Measurements from ENCODE around the gene RPUSD2. TPM values are rescaled to one million over a fixed set of nuclear protein-coding genes. Genes with fewer than 3 reads are reported as not detected.

The RPUSD2 gene
- total RNA-seq (10 to 100 TPM in 2 of 4 donors, 1 to 10 TPM in 2; 8.3 to 13.3 (median 10.0) TPM), polyA plus RNA-seq (10 to 100 TPM in 1 of 3 donors, 1 to 10 TPM in 2; 4.6 to 10.8 (median 6.0) TPM)

DNA sequence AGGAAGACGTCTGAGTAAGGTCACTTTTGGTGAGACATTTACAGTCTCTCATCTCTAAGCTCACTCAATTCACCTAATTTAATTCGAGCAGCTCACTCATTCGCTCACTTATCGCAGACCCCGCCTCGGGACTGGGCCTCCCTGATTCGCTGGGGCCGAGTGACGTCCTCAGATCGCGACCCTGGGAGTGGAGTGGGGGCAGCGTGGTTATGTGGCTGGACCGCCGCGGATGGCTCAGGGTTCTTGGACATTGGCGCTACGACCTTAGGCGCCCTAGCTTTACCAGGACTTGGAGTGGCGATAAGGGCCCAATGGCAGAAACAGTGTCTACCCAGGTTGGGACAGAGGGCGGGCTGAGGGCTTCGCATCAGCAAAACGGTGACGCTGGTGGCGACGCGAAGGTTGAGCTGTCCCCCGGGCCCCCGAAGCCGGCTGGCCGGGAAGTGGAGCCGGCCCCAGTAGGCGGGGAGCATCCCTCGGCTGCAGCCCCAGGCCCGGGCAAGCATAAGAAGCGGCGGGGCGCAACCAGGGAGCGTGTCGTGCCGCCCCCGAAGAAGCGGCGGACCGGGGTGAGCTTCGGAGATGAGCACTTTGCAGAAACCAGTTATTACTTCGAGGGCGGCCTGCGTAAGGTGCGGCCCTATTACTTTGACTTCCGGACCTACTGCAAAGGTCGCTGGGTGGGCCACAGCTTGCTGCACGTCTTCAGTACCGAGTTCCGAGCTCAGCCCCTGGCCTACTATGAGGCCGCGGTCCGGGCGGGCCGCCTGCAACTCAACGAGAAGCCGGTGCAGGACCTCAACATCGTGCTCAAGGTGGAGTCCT, at the start of gene RPUSD2:
Gene RPUSD2, plus strand, starts transcription at position 171 of the 825 bp plus-strand sequence. Its CDS starts 39 bp downstream, at position 210.
- H3K36me3 ChIP-seq: peaks cover 0 to 29% (median 9%) of the 10 kb centered on the region in 4 donors
- intact Hi-C loops (cut with DNase I): loop anchor here (2.0 to 10.0 kb wide), 4 partner anchors 23 to 185 kb away; partner anchors contain the start of genes BAHD1, CHST14 and RMDN3
- H3K9me3 ChIP-seq: no peaks in the 10 kb centered on the region
- H3K4me1 ChIP-seq: peaks cover 0 to 25% (median 16%) of the 10 kb centered on the region in 4 donors
- peak; percentile 96 for DNase-seq
- peak within 1 kb of the TSS; percentile 63 to 88 (median 74) for H3K4me3 ChIP-seq
- WGBS, 2 donors: 0% methylated on average over 62 of the region's 62 CpGs
- H3K27me3 ChIP-seq: no peaks in the 10 kb centered on the region
- H3K27ac ChIP-seq: peak within 1 kb of the TSS; percentile 72 to 86 (median 82)
- TF ChIP-seq EP300 (IDR thresholded peaks at IDR 0.05): no peak
- peak; percentile 91 to 98 (median 96) for TF ChIP-seq POLR2AphosphoS5 (IDR thresholded peaks at IDR 0.05)
- peak; percentile 76 to 81 for TF ChIP-seq POLR2A (IDR thresholded peaks at IDR 0.05)

GRCh38 chr15:40523611-40524010, 45.5 kb upstream of the RPUSD2 start:
- TF ChIP-seq EP300 (IDR thresholded peaks at IDR 0.05): no peak
- no peak for TF ChIP-seq POLR2A (IDR thresholded peaks at IDR 0.05)
- TF ChIP-seq, protein P1, sequence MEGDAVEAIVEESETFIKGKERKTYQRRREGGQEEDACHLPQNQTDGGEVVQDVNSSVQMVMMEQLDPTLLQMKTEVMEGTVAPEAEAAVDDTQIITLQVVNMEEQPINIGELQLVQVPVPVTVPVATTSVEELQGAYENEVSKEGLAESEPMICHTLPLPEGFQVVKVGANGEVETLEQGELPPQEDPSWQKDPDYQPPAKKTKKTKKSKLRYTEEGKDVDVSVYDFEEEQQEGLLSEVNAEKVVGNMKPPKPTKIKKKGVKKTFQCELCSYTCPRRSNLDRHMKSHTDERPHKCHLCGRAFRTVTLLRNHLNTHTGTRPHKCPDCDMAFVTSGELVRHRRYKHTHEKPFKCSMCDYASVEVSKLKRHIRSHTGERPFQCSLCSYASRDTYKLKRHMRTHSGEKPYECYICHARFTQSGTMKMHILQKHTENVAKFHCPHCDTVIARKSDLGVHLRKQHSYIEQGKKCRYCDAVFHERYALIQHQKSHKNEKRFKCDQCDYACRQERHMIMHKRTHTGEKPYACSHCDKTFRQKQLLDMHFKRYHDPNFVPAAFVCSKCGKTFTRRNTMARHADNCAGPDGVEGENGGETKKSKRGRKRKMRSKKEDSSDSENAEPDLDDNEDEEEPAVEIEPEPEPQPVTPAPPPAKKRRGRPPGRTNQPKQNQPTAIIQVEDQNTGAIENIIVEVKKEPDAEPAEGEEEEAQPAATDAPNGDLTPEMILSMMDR (IDR thresholded peaks at IDR 0.05): no peak
- no peak for TF ChIP-seq POLR2AphosphoS5 (IDR thresholded peaks at IDR 0.05)
- Histone ChIP-seq H3K36me3 (no peaks in the 10 kb centered on the region), H3K27ac (no peak overlapping the region), H3K27me3 (no peaks in the 10 kb centered on the region), H3K4me1 (no peaks in the 10 kb centered on the region), H3K9me3 (no peaks in the 10 kb centered on the region), H3K4me3 (no peak overlapping the region)
- intact Hi-C loops (cut with DNase I): no loop called here
- no peak for DNase-seq

DNA sequence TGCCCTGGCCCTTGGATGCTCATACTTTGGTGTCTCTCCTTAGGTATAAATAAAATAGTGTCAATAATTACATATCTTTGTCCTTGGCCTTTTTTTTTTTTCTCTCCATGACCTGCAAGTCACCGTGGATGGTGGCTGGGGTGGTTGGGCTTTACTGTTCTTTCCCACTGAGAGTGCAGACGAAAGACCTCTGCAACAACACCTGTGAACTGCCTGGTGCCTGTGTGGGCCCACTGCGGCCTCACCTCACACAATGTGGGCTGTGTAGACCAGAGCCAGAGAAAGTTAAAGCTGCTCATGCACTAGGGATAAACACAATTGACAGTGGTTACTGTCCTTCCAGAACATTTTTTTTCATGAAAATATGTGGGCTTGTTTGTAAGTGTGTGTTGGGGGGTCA, 43.2 kb upstream of the RPUSD2 start:
- Histone ChIP-seq H3K36me3 (no peaks in the 10 kb centered on the region), H3K4me1 (no peaks in the 10 kb centered on the region), H3K27me3 (no peaks in the 10 kb centered on the region), H3K9me3 (no peaks in the 10 kb centered on the region), H3K4me3 (no peak overlapping the region), H3K27ac (no peak overlapping the region)
- TF ChIP-seq EP300 (IDR thresholded peaks at IDR 0.05) (no peak), POLR2A (IDR thresholded peaks at IDR 0.05) (no peak), POLR2AphosphoS5 (IDR thresholded peaks at IDR 0.05) (no peak)
- TF ChIP-seq, protein P1 (IDR thresholded peaks at IDR 0.05): no peak
- WGBS, 2 donors: 96 to 97% methylated on average over 3 of the region's 3 CpGs
- no peak for DNase-seq
- intact Hi-C loops (cut with DNase I): no loop called here

GRCh38 chr15:40528801-40529200, 40.3 kb upstream of the RPUSD2 start:
- H3K4me3 ChIP-seq: no peak overlapping the region
- H3K36me3 ChIP-seq: no peaks in the 10 kb centered on the region
- TF ChIP-seq POLR2A (IDR thresholded peaks at IDR 0.05) (no peak), EP300 (IDR thresholded peaks at IDR 0.05) (no peak)
- no peak overlapping the region for H3K27ac ChIP-seq
- H3K4me1 ChIP-seq: no peaks in the 10 kb centered on the region
- no peaks in the 10 kb centered on the region for H3K9me3 ChIP-seq
- H3K27me3 ChIP-seq: no peaks in the 10 kb centered on the region
- 93% methylated on average over 6 of the region's 6 CpGs for WGBS, 2 donors
- no peak for DNase-seq
- intact Hi-C loops (cut with DNase I): no loop called here

DNA sequence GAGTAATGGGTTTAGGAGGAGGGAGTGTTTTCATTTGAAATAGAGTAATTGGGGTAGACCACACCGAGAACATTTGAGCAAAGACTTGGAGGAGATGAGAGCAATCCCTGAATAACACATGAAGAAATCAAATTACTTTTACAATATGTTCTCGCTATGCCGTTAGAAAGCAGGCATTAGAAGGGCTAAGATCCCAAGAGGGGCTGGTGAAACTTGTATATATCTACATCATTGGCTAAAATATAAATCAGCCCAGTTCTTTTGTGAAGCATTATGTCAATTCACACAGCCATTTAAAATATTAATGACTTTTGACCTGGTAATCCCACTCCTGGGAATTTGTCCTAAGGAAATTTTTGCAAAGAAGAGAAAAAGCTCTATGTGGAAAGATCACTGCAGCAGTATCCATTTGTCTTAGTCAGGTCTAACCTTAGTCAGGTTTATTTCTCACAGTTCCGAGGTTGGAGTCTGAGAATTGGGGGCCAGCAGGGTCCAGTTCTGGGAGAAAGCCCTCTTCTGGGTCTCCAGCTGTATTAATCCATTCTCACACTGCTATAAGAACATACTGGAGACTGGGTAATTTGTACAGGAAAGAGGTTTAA, 35.2 kb upstream of the RPUSD2 start:
- Histone ChIP-seq H3K27me3 (no peaks in the 10 kb centered on the region), H3K36me3 (no peaks in the 10 kb centered on the region), H3K4me3 (no peak overlapping the region), H3K9me3 (no peaks in the 10 kb centered on the region), H3K27ac (no peak overlapping the region), H3K4me1 (no peaks in the 10 kb centered on the region)
- DNase-seq: no peak
- intact Hi-C loops (cut with DNase I): no loop called here
- TF ChIP-seq POLR2AphosphoS5 (IDR thresholded peaks at IDR 0.05) (no peak), POLR2A (IDR thresholded peaks at IDR 0.05) (no peak), EP300 (IDR thresholded peaks at IDR 0.05) (no peak)
- TF ChIP-seq, protein P1 (IDR thresholded peaks at IDR 0.05): no peak
- 94 to 96% methylated on average over 4 of the region's 4 CpGs for WGBS, 2 donors
